ENCODE data around the gene MED27.

DNA sequence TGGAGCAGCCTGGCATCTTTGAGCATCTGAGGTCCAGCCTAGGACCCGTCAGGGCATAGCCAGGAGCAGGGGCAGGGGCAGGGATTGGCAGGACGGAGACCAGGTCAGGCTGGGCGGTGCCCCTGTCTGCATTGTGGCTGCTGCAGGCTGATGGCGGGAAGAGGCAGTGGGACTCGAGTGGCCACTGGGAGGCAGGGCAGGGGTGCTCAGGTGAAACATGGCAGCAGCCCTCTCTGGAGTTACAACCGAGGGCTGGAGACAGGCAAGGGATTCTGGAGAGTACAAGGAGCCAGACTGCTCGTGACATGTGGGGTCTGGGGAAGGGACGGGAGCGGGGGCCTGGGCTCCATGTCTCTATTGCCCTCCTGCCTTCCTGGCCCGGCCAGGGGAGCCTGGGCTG is 242.4 kb downstream of the MED27 start:
- TF ChIP-seq RAD21 (IDR thresholded peaks at IDR 0.05; ENCODE audit: low read depth), result peak; percentile 39; the same call in 1 of the 2 replicates
- TF ChIP-seq, protein P1, sequence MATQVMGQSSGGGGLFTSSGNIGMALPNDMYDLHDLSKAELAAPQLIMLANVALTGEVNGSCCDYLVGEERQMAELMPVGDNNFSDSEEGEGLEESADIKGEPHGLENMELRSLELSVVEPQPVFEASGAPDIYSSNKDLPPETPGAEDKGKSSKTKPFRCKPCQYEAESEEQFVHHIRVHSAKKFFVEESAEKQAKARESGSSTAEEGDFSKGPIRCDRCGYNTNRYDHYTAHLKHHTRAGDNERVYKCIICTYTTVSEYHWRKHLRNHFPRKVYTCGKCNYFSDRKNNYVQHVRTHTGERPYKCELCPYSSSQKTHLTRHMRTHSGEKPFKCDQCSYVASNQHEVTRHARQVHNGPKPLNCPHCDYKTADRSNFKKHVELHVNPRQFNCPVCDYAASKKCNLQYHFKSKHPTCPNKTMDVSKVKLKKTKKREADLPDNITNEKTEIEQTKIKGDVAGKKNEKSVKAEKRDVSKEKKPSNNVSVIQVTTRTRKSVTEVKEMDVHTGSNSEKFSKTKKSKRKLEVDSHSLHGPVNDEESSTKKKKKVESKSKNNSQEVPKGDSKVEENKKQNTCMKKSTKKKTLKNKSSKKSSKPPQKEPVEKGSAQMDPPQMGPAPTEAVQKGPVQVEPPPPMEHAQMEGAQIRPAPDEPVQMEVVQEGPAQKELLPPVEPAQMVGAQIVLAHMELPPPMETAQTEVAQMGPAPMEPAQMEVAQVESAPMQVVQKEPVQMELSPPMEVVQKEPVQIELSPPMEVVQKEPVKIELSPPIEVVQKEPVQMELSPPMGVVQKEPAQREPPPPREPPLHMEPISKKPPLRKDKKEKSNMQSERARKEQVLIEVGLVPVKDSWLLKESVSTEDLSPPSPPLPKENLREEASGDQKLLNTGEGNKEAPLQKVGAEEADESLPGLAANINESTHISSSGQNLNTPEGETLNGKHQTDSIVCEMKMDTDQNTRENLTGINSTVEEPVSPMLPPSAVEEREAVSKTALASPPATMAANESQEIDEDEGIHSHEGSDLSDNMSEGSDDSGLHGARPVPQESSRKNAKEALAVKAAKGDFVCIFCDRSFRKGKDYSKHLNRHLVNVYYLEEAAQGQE (IDR thresholded peaks at IDR 0.05; ENCODE audit: low read depth), result no peak
- TF ChIP-seq FOXM1 (IDR thresholded peaks at IDR 0.05; ENCODE audit: borderline replicate concordance, low read depth), result no peak
- no peak for TF ChIP-seq EP300 (IDR thresholded peaks at IDR 0.05; ENCODE audit: borderline replicate concordance)
- no peak for TF ChIP-seq NFIC (IDR thresholded peaks at IDR 0.05)
- no peak for TF ChIP-seq TAF1 (IDR thresholded peaks at IDR 0.05; ENCODE audit: low read depth)
- TF ChIP-seq, protein P2, sequence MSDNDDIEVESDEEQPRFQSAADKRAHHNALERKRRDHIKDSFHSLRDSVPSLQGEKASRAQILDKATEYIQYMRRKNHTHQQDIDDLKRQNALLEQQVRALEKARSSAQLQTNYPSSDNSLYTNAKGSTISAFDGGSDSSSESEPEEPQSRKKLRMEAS (IDR thresholded peaks at IDR 0.05), result no peak

All from Ishikawa (cell line).